TTC549 (cell line): ENCODE data around the gene INSYN2B.

Experiments
- FAIRE-seq: peaks from 2 replicates; lab custom pipeline; 2012; peaks lifted over from hg19 to GRCh38; lab: Jason Lieb, UNC

Gene INSYN2B

DNA sequence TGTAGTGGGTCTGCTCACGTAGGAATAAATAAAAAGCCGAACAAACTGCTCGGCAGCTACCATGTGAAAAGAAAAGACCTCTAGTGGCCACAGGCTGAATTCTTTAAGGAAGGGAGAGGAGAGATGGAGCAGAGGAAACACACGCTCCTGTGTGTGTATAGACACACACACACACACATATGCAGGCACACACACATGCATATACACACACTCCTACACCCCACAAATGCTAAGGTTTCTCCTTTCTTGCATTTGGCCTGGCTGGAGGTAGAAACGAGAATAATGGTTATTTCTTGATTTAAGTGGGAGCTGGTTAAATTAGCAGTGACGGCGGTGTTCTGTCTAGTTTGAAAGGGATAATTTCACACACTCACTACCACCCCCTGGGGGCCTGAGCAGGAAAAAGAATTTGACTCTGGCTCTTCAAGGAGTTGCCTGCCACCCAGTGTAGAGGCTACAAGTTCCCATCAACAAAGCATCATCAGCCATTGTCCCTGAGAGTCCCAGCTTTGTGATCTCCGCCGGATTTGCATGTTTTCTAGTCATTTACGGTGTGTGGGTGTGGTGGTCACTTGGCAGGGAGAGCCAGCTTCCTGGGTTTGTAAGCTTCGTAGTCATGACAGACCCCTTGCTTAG is at the start of gene INSYN2B:
Gene INSYN2B, minus strand, starts transcription at position 78 of the 636 bp plus-strand sequence. CDS start 96,597 bp downstream, outside the sequence.
- no peak for FAIRE-seq

DNA sequence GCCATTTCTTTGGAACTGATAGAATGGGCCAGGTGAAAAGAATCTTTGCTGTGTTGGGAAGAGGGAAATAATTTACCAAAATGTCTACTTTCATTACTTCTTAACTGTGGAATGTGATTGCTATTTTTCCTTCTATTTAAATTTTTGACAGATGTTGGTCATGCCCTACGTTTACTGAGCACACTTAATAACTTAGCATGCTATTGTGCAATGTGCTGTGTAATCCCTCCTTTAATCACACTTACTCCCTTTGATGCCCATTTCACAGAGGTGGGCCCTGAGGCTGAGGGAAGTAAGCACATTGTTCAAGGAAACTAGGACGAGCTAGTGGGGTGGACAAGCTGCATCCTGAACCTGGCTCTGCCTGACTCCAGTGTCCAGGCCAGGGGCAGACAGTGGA is 47.8 kb upstream of the INSYN2B start:
- no peak for FAIRE-seq

DNA sequence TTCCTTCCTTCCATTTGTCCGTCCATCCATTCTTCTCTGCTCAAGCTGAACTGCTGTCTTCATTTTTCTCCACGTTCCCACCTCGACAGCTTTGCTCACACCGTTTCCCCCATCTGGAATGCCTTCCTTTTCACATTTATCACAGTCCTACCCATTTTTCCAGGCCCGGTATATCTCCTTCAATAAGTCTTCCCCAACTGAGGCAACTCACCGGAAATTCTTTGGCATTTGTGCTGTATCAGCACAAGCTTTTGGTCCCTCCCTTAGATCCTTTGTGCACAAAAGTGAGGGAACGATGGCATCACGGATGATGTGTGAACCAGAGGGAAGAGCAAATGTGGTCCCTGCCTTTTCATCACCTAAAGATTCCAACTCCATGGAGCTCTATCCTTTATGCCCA is 45.6 kb upstream of the INSYN2B start:
- no peak for FAIRE-seq

- FAIRE-seq = no peak
These were observed 41.2 kb upstream of the INSYN2B start for GRCh38 chr5:170021506-170021905.

- FAIRE-seq = no peak
These were observed 40.1 kb upstream of the INSYN2B start for GRCh38 chr5:170020423-170020822.

DNA sequence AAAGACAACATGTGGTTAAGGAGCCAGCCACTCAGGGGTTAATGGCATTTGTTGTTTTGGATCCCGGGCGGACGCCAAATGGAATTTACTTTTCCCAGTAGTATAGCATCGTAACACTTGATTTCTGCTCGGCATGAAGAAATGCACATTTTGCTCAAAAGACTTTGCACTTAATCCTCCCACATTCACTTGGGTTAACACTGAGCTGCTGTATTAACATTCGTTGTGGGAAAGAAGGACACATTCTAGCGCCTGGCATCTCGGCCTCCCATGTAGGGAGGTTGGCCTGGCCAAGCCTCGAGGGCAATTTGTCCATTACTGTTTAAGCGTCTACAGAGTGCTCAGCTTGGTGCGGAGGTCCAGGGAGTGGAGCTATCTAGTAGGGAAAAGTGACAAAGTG is 32.3 kb upstream of the INSYN2B start:
- no peak for FAIRE-seq

DNA sequence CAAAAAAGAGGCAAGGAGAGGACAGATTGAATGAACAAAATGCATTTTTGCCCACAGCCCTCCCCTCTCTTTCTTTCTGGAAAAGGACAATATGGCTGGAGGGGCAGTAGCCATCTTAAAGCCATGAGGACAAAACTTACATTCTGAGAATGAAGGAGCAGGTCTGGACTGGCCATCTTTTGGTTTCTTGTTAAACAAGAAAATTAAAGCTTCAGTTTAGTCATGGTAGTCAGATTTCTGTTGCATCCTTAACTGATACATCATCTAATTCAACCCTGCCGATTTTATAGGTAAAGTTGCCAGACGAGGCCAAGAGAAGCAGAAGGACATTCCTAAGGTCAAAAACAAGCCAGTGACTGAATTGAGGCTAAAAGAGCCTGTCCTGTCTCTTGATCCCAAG is 31.5 kb upstream of the INSYN2B start:
- no peak for FAIRE-seq

DNA sequence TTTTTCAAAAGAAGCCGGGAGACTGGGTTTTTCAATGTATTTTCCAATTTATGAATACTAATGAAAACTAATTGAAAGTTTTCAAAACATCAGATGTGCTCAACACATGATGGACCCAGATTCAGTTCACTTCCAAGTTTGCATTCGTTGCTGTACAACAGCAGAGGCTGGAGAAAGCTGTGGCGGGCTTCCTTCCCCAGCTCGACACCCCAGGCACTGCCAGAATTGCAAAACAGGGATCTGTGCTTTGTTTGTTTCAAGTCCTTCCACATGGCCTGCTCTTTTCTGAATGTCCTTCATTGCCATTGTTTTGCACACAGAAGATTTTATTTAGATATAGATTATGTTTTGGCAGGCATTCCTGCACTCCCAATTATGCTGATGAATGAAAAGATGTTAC is 30.3 kb upstream of the INSYN2B start:
- FAIRE-seq = no peak

DNA sequence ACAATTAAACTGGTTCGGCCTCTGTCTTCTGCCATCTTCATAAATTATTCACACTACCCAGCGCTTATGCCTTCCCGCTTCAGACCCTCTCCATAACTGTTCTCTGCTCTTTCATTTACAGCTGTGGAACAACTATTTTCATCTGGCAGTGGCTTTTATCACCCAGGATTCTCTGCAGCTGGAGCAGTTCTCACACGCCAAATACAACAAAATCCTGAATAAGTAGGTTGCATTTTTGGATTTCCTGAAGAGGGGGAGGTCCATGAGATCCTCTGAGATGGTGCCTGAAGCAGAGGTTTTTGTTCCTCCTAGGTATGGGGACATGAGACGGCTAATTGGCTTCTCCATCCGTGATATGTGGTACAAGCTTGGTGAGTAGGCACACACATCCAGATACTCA is 28.1 kb upstream of the INSYN2B start:
- no peak for FAIRE-seq

DNA sequence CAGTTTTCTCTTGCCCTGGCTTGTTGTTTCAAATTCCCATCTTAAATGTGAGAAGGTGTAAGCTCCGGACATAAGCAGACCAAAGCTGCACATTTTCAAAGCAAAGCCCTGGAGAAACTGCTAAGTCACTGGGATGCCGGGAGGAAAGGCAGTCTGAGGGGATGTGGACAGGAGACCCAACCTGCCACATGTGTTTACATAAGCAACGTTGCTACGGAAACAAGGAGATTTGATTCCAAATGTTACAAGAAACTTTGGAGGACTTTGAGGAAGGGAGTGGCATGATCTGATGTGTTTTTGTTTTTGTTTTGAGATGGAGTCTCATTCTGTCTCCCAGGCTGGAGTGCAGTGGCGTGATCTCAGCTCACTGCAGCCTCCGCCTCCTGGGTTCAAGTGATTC is 25.7 kb upstream of the INSYN2B start:
- no peak for FAIRE-seq

GRCh38 chr5:170000155-170000554 is 19.9 kb upstream of the INSYN2B start:
- no peak for FAIRE-seq

GRCh38 chr5:169999621-170000020 is 19.3 kb upstream of the INSYN2B start:
- FAIRE-seq = no peak

DNA sequence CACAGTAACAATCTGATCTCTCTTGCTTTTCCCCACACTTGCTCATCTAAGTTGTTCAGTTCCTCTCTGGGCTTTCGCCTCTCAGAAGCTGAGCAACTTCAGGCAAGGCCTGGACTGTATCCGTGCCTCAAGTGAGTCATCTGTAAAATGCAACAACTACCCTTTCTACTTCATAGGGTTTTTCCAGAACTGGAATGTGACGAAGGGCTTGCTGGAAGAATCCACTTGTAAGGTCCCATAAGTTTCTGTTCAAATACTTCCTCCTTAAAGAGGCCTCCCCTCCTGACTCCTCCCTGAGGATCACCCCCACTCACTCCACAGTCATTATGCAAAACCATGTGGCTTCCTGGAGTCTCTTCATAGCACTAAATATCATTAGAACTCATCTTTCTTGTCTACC is 17.5 kb upstream of the INSYN2B start:
- FAIRE-seq = no peak

DNA sequence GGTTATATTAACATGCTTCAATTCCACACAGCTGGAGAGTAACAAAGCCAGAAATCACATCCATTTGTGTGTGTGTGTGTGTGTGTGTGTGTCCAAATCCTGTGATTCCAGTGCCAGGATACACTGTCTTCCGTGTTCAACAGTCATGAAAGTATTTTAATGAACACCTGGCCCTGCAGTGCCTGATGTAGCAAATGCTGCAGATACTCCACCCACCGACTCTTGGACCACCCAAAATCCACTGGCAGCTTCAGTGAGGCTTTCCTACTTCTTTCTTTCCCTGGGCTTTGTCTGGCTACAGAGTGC is 13.1 kb upstream of the INSYN2B start:
- FAIRE-seq = no peak

- no peak for FAIRE-seq
These were observed 12.6 kb upstream of the INSYN2B start for GRCh38 chr5:169992789-169993484.

GRCh38 chr5:169991115-169991869 is 11.0 kb upstream of the INSYN2B start:
- FAIRE-seq = no peak

DNA sequence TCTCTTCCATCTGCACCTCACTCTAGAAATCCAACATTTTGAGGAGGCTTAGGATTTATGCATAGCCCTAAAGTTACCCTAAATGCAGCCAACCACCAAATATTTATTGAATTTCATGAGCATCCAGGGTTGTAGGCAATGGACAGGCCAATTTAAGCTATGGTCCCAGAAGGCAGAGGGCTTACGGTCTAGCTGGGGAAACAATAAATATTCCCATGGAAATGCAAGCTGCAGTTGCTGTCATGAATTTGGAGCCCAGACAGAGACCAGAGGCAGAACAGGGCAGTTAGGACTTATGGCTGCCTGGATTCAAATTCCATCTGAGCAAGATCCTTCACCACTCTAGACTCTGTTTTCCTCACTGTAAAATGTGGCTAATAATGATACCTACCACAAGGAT is 9.1 kb upstream of the INSYN2B start:
- no peak for FAIRE-seq

DNA sequence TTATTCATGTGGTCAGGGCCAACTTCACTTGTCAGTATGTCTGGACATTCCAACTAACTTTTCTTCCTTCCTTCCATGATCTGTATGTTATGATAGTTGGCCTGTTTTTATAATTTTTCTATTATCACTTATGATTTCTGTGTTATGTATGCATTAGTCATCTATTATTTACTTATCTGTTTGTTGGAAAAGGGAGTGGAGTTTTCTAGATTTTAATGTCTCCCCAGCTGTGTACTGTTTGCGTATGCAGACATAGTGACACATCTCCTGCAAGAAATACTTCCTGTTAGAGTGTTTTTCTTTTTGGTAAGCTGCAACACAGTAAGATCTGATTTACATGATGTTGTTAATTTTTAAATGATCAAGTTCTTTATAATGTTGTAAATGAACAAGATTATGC is 8.7 kb upstream of the INSYN2B start:
- FAIRE-seq = no peak

DNA sequence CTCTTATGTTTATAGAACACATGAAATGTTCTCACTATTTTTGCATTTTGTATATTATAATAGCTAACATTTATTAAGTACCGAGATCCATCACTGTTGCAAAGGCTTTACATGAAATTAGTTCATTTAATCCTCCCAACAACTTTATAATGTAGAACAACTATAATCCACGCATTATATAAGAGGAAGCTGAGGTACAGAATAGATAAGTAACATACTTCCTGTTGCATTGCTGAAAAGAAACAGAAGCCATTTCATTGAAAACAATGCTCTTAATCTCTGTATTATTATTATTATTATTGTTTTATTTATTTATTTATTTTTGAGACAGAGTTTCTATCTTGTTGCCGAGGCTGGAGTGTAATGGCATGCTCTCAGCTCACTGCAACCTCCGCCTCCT is 7.9 kb upstream of the INSYN2B start:
- FAIRE-seq = no peak

DNA sequence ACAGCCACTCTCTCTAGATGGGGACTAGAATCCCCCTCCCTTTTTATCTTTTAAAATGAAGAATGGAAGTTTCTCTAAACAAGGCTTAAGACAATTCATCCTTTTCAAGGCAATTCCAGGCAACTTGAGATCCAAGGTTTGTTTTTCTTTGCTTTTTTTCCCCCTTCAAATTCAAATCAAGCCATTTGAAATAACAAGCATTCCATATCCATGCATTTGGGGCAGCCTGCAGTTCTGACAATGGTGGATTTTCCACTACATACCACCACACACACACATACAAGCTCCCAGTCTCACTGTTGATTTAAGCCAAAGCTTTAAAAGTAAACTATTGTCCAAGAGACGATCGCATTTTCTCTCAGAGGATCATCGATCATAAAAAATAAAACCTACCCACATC is 424 bp downstream of the INSYN2B start:
- FAIRE-seq = no peak

DNA sequence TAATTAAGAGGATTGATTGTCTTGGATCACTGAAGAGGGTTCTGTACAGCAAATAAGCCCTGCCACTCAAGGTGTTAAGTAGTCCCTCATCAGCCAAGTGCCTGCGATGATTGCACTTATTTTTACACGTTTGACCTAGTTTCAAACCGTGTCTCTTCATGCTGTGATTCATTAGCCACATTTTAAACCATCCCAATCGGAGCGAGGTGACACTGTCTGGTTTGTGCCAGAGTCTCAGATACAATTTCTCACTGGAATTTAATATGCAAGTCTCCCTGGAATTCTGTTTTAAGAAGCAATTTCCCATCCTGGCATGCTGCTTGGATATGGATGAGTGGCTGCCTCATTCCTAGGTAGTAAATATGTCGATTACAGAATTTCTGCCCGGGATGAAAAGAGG is 1.6 kb downstream of the INSYN2B start:
- FAIRE-seq = no peak

GRCh38 chr5:169974121-169974770 is 6.0 kb downstream of the INSYN2B start:
- FAIRE-seq = no peak

DNA sequence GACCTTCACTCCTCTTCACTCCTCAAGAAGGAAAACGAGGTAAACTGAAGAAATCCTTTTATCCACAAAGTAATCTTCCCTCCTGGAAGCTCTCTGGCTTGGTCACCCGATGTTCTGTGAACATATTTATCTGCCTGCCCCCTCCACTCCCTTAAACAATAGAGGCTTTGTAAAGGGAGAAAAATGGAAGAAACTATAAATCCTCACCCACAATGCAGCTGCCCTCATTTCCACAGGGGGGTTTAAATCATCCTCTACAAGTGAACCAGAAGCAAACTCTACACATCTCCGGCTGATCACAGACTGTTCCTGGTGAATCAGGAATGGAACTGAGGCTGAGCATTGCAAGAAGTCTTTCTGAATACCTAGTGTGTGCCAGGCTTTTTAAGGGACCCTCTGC is 7.2 kb downstream of the INSYN2B start:
- no peak for FAIRE-seq
